Measurements from ENCODE around the gene TNFRSF1B.

DNA sequence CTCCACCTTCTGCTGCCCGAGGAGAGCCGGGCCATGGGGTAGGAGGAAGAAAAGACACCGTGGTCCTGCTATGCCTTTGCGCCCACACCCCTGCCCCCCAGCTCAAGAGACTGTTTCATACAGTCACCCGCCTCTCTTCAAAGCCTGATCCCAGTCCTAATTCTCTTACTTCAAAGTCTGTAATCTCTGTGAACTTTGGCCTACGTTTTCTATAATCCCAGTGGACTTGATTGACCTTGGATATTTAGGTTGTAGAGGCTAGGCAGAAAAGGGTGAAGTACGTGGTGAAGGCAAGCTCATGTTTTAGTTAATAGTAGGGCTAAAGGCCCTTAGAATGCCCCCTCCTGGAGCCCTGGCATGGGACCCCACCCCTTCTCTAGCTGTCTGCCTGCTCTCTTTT is 91.5 kb downstream of the TNFRSF1B start:
- TF ChIP-seq, protein P1, sequence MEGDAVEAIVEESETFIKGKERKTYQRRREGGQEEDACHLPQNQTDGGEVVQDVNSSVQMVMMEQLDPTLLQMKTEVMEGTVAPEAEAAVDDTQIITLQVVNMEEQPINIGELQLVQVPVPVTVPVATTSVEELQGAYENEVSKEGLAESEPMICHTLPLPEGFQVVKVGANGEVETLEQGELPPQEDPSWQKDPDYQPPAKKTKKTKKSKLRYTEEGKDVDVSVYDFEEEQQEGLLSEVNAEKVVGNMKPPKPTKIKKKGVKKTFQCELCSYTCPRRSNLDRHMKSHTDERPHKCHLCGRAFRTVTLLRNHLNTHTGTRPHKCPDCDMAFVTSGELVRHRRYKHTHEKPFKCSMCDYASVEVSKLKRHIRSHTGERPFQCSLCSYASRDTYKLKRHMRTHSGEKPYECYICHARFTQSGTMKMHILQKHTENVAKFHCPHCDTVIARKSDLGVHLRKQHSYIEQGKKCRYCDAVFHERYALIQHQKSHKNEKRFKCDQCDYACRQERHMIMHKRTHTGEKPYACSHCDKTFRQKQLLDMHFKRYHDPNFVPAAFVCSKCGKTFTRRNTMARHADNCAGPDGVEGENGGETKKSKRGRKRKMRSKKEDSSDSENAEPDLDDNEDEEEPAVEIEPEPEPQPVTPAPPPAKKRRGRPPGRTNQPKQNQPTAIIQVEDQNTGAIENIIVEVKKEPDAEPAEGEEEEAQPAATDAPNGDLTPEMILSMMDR (IDR thresholded peaks at IDR 0.05), result no peak
- TF ChIP-seq POLR2A (IDR thresholded peaks at IDR 0.05), result no peak

Measured in uterus (tissue), 2 donors.